ENCODE measurements around the gene HAND2.

The HAND2 gene

GRCh38 chr4:173507471-173508385 is 22.3 kb downstream of the HAND2 start:
- Histone ChIP-seq H3K9me3 (no peaks in the 10 kb centered on the region; the same call in 1 of the 2 replicates), H3K4me3 (ENCODE audit: low read depth, low read length) (no peak overlapping the region), H3K27me3 (no peaks in the 10 kb centered on the region), H3K4me1 (peaks cover 14% of the 10 kb centered on the region), H3K36me3 (peaks cover 4% of the 10 kb centered on the region)
- TF ChIP-seq, protein P1, sequence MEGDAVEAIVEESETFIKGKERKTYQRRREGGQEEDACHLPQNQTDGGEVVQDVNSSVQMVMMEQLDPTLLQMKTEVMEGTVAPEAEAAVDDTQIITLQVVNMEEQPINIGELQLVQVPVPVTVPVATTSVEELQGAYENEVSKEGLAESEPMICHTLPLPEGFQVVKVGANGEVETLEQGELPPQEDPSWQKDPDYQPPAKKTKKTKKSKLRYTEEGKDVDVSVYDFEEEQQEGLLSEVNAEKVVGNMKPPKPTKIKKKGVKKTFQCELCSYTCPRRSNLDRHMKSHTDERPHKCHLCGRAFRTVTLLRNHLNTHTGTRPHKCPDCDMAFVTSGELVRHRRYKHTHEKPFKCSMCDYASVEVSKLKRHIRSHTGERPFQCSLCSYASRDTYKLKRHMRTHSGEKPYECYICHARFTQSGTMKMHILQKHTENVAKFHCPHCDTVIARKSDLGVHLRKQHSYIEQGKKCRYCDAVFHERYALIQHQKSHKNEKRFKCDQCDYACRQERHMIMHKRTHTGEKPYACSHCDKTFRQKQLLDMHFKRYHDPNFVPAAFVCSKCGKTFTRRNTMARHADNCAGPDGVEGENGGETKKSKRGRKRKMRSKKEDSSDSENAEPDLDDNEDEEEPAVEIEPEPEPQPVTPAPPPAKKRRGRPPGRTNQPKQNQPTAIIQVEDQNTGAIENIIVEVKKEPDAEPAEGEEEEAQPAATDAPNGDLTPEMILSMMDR (IDR thresholded peaks at IDR 0.05; ENCODE audit: low read depth, low read length), result no peak
- no peak for DNase-seq

- no peaks in the 10 kb centered on the region for H3K27me3 ChIP-seq
These were observed 23.3 kb downstream of the HAND2 start for GRCh38 chr4:173506597-173507211.

DNA sequence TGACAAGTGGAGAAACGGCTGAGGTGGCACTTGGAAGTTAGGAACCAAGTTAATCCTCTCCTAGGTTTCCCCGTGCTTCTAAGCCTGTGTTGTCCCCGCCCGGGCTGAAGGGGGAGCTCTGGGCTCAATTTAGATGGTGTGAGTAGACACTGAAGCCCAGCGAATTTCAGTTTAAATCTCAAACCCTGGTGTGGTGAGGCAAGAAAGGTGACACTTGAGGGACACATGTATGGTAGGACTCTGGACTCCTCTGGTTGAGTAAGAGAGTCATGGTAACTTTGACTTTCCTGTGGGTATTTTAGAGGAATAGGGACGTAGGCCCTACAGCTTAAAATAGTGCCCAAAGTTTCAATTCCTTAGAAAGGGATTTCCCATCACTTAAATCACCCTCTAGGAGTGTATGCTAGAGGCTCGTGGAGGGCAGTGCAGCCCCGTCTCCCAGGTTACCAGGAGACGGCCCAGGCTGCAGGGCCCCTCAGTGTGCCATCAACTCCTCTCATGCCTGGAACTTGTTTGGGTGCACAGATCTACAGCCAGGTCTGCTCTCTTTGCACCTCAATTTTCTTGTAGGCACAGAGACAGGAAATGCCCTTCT is 24.0 kb downstream of the HAND2 start:
- TF ChIP-seq, protein P1 (IDR thresholded peaks at IDR 0.05; ENCODE audit: low read depth, low read length), result peak; percentile 81
- Histone ChIP-seq H3K4me1 (peaks cover 14% of the 10 kb centered on the region), H3K36me3 (peaks cover 4% of the 10 kb centered on the region), H3K9me3 (no peaks in the 10 kb centered on the region; the same call in 1 of the 2 replicates), H3K4me3 (ENCODE audit: low read depth, low read length) (no peak overlapping the region), H3K27me3 (no peaks in the 10 kb centered on the region)
- DNase-seq, result peak; percentile 71

More at GRCh38 chr4:173506597-173507211, 23.3 kb downstream of the HAND2 start:
- TF ChIP-seq, protein P1 (IDR thresholded peaks at IDR 0.05; ENCODE audit: low read depth, low read length), result no peak
- no peak for DNase-seq
- Histone ChIP-seq H3K9me3 (no peaks in the 10 kb centered on the region; the same call in 1 of the 2 replicates), H3K4me3 (ENCODE audit: low read depth, low read length) (no peak overlapping the region), H3K4me1 (peaks cover 14% of the 10 kb centered on the region), H3K36me3 (peaks cover 4% of the 10 kb centered on the region)

DNA sequence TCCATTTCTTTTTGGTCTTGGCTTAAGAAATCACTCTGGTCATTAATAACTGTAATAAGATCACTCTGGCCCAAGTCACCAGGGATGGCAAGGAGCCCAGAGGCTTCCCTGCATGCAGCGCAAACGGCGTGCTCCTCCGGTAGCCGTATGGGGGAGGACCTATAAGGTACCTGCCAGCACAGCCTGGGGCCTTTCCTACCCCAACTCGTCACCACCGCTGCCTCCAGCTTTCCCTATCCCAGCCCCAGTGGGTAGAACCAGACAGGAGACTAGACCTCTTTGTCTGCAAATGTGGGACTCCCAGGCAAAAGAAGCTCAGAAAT is 25.9 kb downstream of the HAND2 start:
- H3K36me3 ChIP-seq, result no peaks in the 10 kb centered on the region; the same call in 1 of the 2 replicates
- H3K27me3 ChIP-seq, result no peaks in the 10 kb centered on the region
- TF ChIP-seq, protein P1 (IDR thresholded peaks at IDR 0.05; ENCODE audit: low read depth, low read length), result no peak
- peak; percentile 55 for DNase-seq
- H3K4me3 ChIP-seq (ENCODE audit: low read depth, low read length), result no peak overlapping the region
- peaks cover 14% of the 10 kb centered on the region for H3K4me1 ChIP-seq
- no peaks in the 10 kb centered on the region; the same call in 1 of the 2 replicates for H3K9me3 ChIP-seq

DNA sequence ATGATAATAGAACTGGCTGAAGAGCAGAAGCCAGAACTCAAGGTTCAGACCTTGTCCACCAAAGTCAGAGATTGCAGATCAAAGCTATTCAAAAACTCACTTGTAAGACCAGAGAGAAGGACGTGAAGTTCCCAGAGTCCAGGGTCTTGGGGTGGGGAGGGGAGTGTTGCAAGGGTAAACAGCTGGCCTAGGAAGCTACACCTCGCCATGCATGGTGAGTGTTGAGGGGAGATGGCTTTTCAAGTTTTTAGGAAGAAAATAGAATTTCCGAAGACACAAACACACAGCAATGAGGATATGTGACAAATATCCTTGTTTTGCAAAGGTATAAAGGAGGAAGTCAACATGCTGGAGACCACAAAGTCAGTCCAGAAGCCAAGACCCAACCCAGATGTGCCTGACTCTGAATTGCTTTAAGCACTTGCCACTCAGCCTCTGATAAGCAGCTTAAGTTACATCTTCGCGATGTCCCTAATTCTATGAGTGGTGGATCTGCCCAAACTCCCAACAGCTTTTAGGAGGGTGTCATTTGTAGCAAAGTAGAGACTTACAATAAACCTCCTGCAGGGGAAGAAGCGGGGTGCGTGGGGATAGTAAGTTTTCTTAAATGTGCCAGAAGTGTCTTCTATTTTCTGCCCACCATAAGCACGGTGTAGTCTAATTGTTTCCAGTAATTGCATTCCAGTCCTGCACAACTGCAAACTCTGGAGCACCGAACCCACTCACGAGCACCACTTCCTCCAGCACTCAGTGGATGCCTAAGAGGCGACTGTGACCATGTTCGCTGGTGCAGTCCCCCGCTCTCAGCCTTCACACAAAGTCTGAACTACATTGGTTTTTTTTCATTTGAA is 26.5 kb downstream of the HAND2 start:
- Histone ChIP-seq H3K36me3 (no peaks in the 10 kb centered on the region; the same call in 1 of the 2 replicates), H3K27me3 (no peaks in the 10 kb centered on the region), H3K9me3 (no peaks in the 10 kb centered on the region), H3K4me1 (peaks cover 14% of the 10 kb centered on the region), H3K4me3 (ENCODE audit: low read depth, low read length) (no peak overlapping the region)
- TF ChIP-seq, protein P1 (IDR thresholded peaks at IDR 0.05; ENCODE audit: low read depth, low read length), result no peak
- no peak for DNase-seq
